Hematopoietic multipotent progenitor cell (in vitro differentiated cells): ENCODE data around the gene CREB3L4. TPM values are rescaled to one million over a fixed set of nuclear protein-coding genes. Genes with fewer than 3 reads are reported as not detected.

ENCODE experiments used
- DNase-seq, 3 donors: peaks; one replicate each; pipeline ENCODE4 v3.0.0-alpha.2; 2011 to 2015; ENCODE audit warnings: low read depth in 2 of 3, low spot score in 2 of 3
- total RNA-seq: library from RNA; depleted of rRNA; stranded (reverse); fragments of >200 nt; gene quantifications from one replicate; pipeline ENCODE4 v1.2.3, GENCODE V29; 2012

The CREB3L4 gene
- total RNA-seq: 61.9 TPM

DNA sequence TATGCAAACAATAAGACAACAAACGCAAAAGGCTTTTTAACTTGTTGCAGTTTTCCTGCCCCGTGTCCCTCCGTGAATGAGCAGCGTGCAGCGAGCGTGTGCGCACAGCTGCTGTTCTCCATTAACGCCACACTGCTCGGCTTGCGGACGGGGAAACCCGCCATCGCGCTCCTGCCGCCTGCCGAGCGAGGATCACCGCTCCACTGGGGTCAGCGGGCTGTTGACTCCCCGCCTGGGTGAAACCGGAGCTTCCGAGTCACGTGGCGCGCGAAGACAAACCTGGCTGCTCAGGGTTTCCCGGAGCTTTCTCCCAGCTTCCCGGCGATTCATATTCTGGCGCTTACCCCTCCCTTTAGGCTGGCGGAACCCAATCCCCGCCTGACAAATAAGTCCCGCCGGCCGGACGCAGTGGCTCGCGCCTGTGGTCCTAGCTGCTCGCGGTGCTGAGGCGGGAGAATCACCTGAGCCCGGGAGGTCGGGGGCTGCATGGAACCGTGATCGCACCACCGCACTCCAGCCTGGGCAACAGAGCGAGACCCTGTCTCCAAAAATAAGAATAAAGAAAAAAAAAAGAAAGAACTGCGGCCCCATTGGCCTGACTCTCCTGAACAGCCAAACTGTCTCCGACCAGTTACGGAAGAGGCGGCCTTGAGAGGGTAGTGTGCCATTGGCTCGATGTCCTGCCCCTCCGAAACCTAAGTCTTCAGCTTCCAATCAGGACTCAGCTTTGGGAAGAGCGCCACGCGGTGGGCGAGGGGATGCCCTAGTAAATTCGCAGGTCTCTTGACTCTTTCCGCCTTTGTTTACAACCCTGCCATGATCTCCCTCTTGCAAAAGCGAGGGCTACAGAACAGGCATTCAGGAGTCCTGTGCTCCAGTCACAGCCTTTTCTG is at the start of gene CREB3L4:
Gene CREB3L4, plus strand, starts transcription at position 796 of the 893 bp plus-strand sequence. CDS start 624 bp downstream, outside the sequence.
- peak; percentile 69 to 99 (median 95) for DNase-seq

- peak in 2 of 3 donors; percentile 42 to 62 for DNase-seq
Measured at GRCh38 chr1:153919876-153920852, 47.5 kb upstream of the CREB3L4 start.

- DNase-seq: no peak
Measured at GRCh38 chr1:153921080-153921802, 46.5 kb upstream of the CREB3L4 start.

DNA sequence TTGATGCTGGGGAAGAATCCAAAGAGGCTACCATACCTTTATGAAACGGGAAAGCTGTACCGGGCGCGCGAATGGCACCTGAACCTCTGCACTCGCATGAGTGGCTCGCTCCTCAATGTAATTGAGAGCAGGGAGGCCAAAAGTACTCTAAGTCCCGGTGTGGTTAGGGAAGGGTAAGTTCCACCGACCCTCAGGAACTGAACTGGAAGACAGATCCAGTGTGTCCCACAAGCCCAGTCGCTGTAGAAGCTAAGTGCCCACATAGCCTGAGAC is 46.0 kb upstream of the CREB3L4 start:
- DNase-seq: no peak

GRCh38 chr1:153922076-153922971 is 45.4 kb upstream of the CREB3L4 start:
- DNase-seq: no peak

- peak; percentile 98 to 100 (median 100) for DNase-seq
Measured at GRCh38 chr1:153922972-153923925, 44.5 kb upstream of the CREB3L4 start, which contains the start of gene GATAD2B. Gene GATAD2B (minus strand): TSS chr1:153922972. CDS start chr1:153828347, 94,625 bp downstream.

DNA sequence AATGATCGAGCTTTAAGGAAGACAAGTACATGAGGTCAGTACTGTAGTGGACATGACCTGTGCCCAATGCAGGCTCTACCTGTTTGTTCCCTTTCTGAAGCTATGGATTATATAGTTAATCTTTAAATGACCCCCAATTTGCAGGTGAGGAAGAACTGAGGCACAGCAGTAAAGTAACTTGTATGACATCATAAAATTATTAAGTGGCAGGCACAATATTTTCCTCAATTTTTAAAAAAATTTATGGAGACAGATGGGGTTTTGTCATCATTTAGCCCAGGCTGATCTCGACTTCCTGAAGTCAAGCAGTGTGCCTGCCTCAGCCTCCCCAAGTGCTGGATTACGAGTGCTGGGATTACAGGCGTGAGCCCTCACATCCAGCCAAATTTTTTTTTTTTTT is 41.3 kb upstream of the CREB3L4 start:
- DNase-seq: no peak

- DNase-seq: no peak
Measured at GRCh38 chr1:153928245-153928644, 39.5 kb upstream of the CREB3L4 start.

GRCh38 chr1:153928791-153929341 is 38.8 kb upstream of the CREB3L4 start:
- no peak for DNase-seq

DNA sequence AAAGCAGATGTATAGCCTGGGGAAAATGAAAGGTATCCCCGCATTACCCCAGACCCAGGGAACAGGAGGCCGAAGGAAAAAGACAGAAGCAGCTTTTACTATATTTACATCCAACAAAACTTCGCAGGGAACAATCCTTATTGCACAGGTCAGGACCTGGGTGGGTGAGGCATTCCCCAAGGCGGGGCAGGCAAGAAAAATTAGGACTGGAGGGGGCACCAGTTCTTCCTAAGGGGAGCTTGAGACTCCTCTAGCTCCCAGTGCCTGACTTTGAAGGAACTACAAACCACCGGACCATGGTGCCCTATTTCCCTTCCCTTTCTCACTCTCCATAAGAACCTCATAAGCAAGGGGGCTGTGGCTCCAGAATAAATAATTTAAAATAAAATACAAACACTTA is 38.3 kb upstream of the CREB3L4 start:
- no peak for DNase-seq

DNA sequence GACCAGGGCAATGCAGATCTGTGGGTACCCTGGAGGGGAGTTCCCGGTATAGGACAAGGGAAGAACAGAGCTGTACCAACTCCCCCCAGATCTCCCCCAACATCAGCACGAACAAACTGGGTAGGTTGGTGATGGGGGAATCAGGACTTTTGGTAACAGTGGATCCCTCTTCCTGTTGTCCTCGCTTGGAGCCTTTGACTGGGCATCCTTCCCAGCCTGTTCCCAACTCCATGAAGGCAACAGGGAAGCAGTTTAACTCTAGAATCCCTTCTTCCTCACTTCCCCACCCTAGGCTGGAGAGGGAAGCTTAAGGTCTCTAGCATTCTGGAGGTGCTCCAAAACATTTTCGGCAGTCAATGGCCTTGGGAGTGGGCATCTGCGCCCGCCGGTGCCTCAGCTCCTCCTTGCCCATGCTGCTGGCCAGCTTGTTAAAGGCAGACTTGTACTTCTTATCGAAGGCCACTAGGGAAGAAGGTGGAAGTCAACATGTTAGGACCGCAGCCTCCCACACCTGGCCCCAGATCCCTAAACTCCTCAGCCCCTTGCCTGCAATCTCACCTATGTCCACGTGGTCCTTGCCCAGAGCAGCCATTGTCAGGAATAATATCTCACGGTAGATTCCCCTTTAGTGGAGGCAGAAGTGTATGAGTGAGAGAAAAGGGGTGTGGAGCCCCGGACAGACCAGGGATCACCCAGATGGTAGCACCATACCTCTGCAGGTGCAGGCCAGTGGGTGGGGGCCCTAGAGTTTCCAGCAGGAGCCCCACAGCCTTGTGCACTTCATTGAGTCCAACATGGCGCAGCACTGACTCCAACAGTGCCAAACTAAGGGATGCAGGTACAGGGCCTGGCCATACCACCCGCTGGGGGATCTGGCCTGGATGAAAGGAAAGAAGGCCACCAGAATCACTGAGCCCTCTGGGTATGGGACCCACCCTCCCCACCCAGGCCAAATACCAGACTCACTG is 37.4 kb upstream of the CREB3L4 start:
- DNase-seq: no peak

GRCh38 chr1:153932156-153933131 is 35.3 kb upstream of the CREB3L4 start:
- no peak for DNase-seq

DNA sequence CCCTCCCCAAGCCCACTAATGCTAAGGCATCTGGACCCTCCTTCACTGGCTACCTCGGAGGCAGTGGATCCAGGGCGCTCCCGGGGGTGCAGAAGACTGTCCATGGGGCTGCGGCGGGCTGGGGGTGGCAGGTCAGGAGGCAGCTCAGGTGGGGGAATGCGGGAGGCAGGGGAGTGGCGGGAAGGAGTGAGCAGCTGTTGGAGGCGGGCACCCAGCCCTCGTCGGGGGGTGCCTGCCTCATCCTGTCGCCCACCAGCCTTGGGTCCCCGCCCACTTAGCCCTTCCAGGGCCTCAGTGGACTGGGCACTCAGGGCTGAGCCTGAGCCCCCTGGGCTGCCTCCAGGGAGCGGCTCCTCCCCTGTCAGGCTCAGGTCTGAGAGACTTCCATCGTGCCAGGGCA is 34.3 kb upstream of the CREB3L4 start:
- no peak for DNase-seq

DNA sequence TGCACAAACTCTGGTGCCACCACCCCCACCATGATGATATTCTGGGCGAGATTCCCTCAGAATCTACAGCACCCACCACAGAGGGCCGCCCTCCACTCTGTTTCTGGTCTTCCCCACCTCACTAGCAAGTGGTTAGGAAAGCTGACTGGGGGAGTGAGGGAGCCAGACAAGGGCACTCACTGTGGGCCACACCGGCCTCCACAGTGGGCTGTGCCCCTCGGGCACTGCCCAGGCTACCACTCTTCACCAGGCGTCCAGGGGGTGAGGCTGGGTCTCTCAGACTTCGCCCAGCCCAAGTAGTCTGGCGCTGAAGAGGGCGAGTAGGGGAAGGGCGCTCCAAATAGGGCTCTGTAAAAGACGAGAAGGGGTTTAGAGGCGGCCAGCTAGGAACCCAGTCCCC is 33.7 kb upstream of the CREB3L4 start:
- DNase-seq: no peak

DNA sequence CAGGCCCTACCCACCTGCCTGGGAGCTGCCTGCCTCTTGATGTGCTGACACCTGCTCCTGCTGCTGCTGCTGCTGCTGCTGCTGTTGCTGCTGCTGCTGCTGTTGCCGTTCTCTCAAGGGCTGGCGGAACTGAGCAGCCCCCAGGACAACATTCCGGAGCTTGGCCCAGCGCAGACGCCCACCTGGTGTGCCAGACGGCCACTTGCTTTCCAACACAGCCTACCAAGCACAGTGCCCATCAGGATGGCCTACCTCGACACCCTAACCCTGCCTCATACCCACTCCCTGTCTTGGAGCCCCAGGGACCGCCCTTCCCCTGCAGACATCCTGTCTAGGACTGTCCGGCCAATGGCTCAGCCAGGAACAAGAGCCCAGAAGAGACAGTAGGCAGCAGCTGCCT is 33.0 kb upstream of the CREB3L4 start:
- DNase-seq: no peak
